ENCODE data around the gene TAF7.
"Not testable (repeated sequence)": the region's sequence is repeated elsewhere in the genome, so short reads cannot be mapped to it uniquely, and the experiment has no call there.

The TAF7 gene

GRCh38 chr5:141338538-141339306, 18.1 kb upstream of the TAF7 start, which contains the start of gene PCDHGA2:
Gene PCDHGA2, plus strand, starts transcription at chr5:141338760.
- no peak for DNase-seq

DNA sequence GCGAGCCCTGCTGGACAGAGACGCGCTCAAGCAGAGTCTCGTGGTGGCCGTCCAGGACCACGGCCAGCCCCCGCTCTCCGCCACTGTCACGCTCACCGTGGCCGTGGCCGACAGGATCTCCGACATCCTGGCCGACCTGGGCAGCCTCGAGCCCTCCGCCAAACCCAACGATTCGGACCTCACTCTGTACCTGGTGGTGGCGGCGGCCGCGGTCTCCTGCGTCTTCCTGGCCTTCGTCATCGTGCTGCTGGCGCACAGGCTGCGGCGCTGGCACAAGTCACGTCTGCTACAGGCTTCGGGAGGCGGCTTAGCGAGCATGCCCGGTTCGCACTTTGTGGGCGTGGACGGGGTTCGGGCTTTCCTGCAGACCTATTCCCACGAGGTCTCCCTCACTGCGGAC, 12.0 kb upstream of the TAF7 start:
- DNase-seq = not testable (repeated sequence)

GRCh38 chr5:141330299-141331080, 9.9 kb upstream of the TAF7 start, which contains the start of gene PCDHGA1:
Gene PCDHGA1, plus strand, starts transcription at chr5:141330514.
- DNase-seq = peak; percentile 11

DNA sequence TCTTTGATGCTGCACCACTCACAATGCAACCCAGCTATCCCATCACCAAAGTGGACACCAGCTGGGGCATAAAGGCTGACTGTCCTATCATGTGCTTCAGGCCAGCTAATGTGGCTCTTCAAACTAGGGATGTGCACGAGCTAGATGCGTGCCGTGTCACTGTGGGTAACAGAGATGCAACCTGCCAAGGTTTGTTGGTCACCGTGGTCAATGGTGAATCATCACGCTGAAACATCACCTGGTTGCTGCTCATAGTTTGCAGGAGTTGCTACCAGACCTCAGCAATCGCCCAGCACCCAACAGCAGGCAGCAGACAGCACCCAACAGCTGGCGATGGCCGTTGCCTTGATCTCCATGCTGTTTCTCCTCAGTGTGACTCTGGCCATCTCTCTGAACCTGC, 7.6 kb upstream of the TAF7 start:
- DNase-seq = no peak

DNA sequence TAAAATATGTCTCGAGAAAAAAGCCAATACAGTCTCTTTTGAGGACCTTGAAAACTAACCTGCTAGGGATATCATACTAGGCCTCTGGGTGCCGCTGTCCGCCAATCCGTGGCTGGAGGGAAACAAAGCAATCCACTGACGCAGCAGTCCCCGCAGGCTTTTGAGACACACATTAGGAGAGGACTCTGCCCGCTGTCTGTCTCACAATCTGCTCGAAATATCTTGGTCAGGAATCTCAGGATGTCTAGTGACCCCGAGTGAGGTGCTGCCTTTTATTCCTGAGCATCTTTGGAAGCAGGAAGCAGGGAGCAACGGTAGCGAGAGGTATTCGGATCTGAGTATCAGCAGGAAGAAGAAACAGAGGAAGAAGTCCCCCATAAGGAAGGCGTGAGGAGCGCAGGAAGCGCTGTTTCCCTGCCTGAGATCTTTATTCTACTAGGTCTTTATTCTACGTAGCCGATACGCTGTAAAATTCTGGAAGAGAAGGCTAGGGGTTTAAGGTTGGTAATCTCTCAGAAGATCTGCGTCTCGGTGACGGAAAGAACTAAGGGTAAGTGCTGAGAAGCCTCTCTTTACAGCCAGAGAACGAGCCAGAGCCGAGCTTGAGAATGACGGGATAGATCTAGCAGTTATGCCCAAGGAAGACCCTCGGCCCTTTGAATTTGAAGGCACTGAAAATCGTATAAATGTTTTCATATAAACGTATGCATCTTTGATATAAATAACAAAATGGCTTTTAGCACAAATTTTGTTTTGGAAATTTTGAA, 5.7 kb upstream of the TAF7 start:
- peak; percentile 73 for DNase-seq

DNA sequence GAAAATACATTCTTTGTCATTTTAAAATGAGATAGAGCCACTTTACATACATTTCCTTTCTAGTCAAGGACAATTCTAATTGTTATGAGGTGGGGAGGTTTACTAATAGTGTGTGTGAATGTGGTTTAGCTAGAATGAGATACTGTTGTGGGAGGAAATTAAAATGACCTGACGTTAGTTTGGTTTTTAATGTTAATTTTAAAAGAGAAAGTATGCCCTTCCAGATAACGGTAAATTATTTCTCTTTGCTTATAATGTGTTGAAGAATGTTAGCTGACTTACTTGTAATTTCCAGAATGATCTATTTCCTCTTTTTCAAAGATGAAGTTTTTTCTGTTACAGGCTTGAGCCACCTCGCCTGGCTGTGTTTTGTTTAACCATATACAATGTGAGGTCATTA, 1.7 kb upstream of the TAF7 start:
- no peak for DNase-seq

- DNase-seq = no peak
Observed at GRCh38 chr5:141319699-141320098, 885 bp downstream of the TAF7 start.

- DNase-seq = no peak
Observed at GRCh38 chr5:141319202-141319601, 1.4 kb downstream of the TAF7 start.

- not testable (repeated sequence) for DNase-seq
Observed at GRCh38 chr5:141316963-141317362, 3.6 kb downstream of the TAF7 start.

DNA sequence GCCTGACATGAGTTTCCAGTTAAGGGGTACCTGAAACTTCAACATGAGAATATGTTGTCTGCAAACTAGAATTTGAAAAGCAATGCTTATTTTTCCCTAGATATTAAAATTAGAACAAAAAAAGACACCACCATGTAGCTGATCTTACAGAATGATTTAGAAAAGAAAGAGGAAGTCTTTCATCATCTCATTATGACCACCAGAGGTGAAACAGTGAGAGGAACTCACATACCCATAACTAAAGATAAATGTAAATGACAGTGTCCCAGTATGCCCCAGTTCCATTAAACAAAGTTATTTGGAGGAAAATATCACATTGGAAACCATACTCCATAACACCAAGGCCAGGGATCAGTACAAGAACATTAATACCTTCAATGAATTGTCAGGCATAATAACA, 6.9 kb downstream of the TAF7 start:
- no peak for DNase-seq

- no peak for DNase-seq
Observed at GRCh38 chr5:141306630-141307029, 14.0 kb downstream of the TAF7 start.

DNA sequence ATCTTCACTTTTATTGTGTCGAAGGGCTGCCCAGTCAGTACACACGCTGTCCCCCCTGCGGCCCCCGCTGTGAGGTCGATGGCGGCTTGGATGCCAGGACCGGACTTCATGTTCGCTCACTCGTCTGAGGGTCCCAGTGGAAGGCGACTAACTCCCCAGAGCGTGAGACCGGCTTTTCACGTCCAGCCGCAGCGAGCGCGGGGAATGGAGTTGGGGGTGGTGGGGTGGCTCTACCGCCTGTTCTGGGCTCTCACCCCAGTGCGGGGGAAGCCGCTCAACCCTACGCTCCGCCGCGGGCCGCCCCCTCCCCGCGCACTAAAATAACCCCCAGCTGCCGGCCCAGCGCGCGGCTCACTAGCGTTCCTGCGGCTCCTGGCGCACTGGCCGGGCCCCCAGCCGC, 16.8 kb downstream of the TAF7 start, which contains the start of gene SLC25A2:
Gene SLC25A2 (minus strand): TSS at position 294 of the 400 bp plus-strand sequence. CDS start 184 bp downstream, at position 110.
- no peak for DNase-seq

GRCh38 chr5:141298376-141298775, 22.2 kb downstream of the TAF7 start:
- DNase-seq = no peak

DNA sequence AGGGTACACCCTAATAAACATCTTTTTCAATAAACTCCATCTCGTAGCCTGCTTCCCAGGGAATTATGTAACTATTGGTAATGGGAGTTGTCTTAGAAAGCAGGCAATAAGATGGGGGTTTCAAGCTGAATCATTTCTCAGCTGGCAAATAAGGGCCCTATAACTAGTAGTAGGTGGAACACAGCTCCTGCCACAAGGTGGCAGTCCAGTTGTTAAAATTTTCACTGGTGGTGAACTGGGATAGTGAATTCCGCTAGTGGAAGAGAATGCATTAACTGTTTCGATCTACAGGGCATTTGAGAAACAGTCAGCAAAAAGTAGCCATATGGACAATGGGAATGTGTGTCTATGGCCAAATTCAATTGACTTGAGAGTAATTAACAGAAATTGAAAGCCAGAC, 47.7 kb downstream of the TAF7 start:
- no peak for DNase-seq

GRCh38 chr5:141269195-141269594, 51.4 kb downstream of the TAF7 start:
- no peak for DNase-seq

Measured in stimulated activated naive CD4-positive, alpha-beta T cell treated with Interleukin-2 at 50 U/mL for 16 hours (primary cell).